ENCODE results near the gene SHANK1.

- TF ChIP-seq CTCF (IDR thresholded peaks at IDR 0.05) = no peak
- TF ChIP-seq POLR2A (IDR thresholded peaks at IDR 0.05) = no peak
Measured at GRCh38 chr19:50633973-50634372, 85.6 kb downstream of the SHANK1 start.
